ENCODE measurements around the gene CTNND2.
A peak's percentile ranks its signal among the peaks of the same experiment; 100 is the strongest.

CTNND2 gene

DNA sequence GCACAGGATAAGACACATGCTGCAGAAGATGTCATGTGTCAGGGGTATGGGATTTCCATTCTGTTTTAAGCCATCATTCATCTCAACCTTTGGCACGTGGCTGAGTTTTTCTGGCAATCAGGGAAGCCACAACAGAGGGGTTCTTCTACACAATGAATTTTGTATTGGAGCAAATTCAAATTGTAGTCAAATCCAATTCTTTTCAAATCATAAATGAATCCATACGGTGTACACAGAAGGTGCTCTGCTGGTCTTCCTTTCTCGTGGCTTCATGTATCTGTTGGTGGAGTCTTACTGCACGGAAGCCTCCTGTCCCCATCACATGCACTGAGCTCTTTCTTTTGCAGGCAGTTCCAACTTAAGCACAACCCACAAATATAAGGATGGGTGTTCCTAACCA is 706.5 kb downstream of the CTNND2 start:
- no peaks in the 10 kb centered on the region for H3K79me1 ChIP-seq (replicated peaks; ENCODE audit: low read length, poor library complexity, severe bottlenecking)
- H3K4me1 ChIP-seq (ENCODE audit: control insufficient read depth, insufficient read depth, low read depth, low read length), result no peaks in the 10 kb centered on the region
- H2AK5ac ChIP-seq (ENCODE audit: low read length, severe bottlenecking), result no peak overlapping the region
- no peak for DNase-seq
- no peak overlapping the region for H3K18ac ChIP-seq (ENCODE audit: low read depth in 1 of 2, low read length in 2 of 2)
- no peak overlapping the region for H3K27ac ChIP-seq (ENCODE audit: low read length, poor library complexity, severe bottlenecking)
- no peak overlapping the region for H3K4me3 ChIP-seq (ENCODE audit: insufficient read depth in 1 of 2, low read depth in 1 of 2, low read length in 2 of 2)
- WGBS, result 73% methylated on average over 4 of the region's 4 CpGs
- H2BK5ac ChIP-seq (ENCODE audit: low read depth, low read length, poor library complexity, severe bottlenecking), result no peak overlapping the region
- no peak overlapping the region for H3K9ac ChIP-seq (ENCODE audit: low read length)
- no peaks in the 10 kb centered on the region for H3K36me3 ChIP-seq (ENCODE audit: control insufficient read depth in 1 of 2, insufficient read depth in 2 of 2, low read depth in 1 of 2, low read length in 2 of 2)
- no peak overlapping the region for H2BK12ac ChIP-seq (ENCODE audit: low read length in 2 of 2)
- no peak overlapping the region for H4K8ac ChIP-seq (ENCODE audit: low read length)
- H3K9me3 ChIP-seq (ENCODE audit: control insufficient read depth, low read length), result no peaks in the 10 kb centered on the region
- no peak overlapping the region for H3K23ac ChIP-seq (ENCODE audit: low read length in 2 of 2)
- no peak overlapping the region for H2BK120ac ChIP-seq (ENCODE audit: low read depth, low read length)
- H3K4ac ChIP-seq (ENCODE audit: low read depth in 1 of 2, low read length in 2 of 2), result no peak overlapping the region
- H2AFZ ChIP-seq (ENCODE audit: low read depth, low read length), result no peak overlapping the region
- H3K14ac ChIP-seq (ENCODE audit: low read length in 2 of 2), result no peak overlapping the region
- no peak overlapping the region for H2BK15ac ChIP-seq (ENCODE audit: low read depth, poor library complexity, severe bottlenecking)
- H4K91ac ChIP-seq (ENCODE audit: low read length), result no peak overlapping the region
- H3K4me2 ChIP-seq (ENCODE audit: low read length, poor library complexity, severe bottlenecking), result no peak overlapping the region
- H3K27me3 ChIP-seq (ENCODE audit: control insufficient read depth in 1 of 2, insufficient read depth in 1 of 2, low read length in 2 of 2), result no peaks in the 10 kb centered on the region

DNA sequence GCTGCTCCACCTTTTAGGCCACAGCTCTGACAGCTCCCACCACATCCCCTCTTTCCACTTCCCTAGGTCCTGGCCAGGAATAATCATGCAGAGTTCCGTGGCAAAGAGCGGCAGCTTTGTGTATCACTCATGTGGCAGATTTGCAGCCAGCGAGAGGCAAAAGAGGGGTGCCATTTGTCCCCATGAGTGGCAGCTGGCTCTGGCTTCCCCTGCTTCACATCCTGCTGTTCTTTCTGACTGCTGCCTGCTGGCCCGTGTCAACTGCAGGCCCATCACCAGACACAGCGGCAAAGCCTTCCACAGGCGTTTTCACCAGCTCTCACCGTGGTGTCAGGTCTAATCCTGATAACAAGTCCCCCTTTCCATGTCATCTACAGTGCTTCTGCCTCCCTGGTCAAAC is 712.6 kb downstream of the CTNND2 start:
- H3K18ac ChIP-seq (ENCODE audit: low read depth in 1 of 2, low read length in 2 of 2), result no peak overlapping the region
- H4K91ac ChIP-seq (ENCODE audit: low read length), result no peak overlapping the region
- H2AFZ ChIP-seq (ENCODE audit: low read depth, low read length), result no peak overlapping the region
- no peak overlapping the region for H3K9ac ChIP-seq (ENCODE audit: low read length)
- no peak overlapping the region for H3K4me2 ChIP-seq (ENCODE audit: low read length, poor library complexity, severe bottlenecking)
- H3K4ac ChIP-seq (ENCODE audit: low read depth in 1 of 2, low read length in 2 of 2), result no peak overlapping the region
- no peak for DNase-seq
- no peak overlapping the region for H4K8ac ChIP-seq (ENCODE audit: low read length)
- no peak overlapping the region for H2BK15ac ChIP-seq (ENCODE audit: low read depth, poor library complexity, severe bottlenecking)
- no peak overlapping the region for H3K14ac ChIP-seq (ENCODE audit: low read length in 2 of 2)
- no peak overlapping the region for H2BK12ac ChIP-seq (ENCODE audit: low read length in 2 of 2)
- H3K9me3 ChIP-seq (ENCODE audit: control insufficient read depth, low read length), result no peaks in the 10 kb centered on the region
- H3K79me1 ChIP-seq (replicated peaks; ENCODE audit: low read length, poor library complexity, severe bottlenecking), result no peaks in the 10 kb centered on the region
- no peak overlapping the region for H3K27ac ChIP-seq (ENCODE audit: low read length, poor library complexity, severe bottlenecking)
- H3K27me3 ChIP-seq (ENCODE audit: control insufficient read depth in 1 of 2, insufficient read depth in 1 of 2, low read length in 2 of 2), result no peaks in the 10 kb centered on the region
- H3K36me3 ChIP-seq (ENCODE audit: control insufficient read depth in 1 of 2, insufficient read depth in 2 of 2, low read depth in 1 of 2, low read length in 2 of 2), result no peaks in the 10 kb centered on the region
- no peak overlapping the region for H2BK120ac ChIP-seq (ENCODE audit: low read depth, low read length)
- WGBS, result 80% methylated on average over 7 of the region's 7 CpGs
- no peak overlapping the region for H3K4me3 ChIP-seq (ENCODE audit: insufficient read depth in 1 of 2, low read depth in 1 of 2, low read length in 2 of 2)
- no peak overlapping the region for H3K23ac ChIP-seq (ENCODE audit: low read length in 2 of 2)
- no peak overlapping the region for H2BK5ac ChIP-seq (ENCODE audit: low read depth, low read length, poor library complexity, severe bottlenecking)
- no peaks in the 10 kb centered on the region for H3K4me1 ChIP-seq (ENCODE audit: control insufficient read depth, insufficient read depth, low read depth, low read length)
- no peak overlapping the region for H2AK5ac ChIP-seq (ENCODE audit: low read length, severe bottlenecking)

DNA sequence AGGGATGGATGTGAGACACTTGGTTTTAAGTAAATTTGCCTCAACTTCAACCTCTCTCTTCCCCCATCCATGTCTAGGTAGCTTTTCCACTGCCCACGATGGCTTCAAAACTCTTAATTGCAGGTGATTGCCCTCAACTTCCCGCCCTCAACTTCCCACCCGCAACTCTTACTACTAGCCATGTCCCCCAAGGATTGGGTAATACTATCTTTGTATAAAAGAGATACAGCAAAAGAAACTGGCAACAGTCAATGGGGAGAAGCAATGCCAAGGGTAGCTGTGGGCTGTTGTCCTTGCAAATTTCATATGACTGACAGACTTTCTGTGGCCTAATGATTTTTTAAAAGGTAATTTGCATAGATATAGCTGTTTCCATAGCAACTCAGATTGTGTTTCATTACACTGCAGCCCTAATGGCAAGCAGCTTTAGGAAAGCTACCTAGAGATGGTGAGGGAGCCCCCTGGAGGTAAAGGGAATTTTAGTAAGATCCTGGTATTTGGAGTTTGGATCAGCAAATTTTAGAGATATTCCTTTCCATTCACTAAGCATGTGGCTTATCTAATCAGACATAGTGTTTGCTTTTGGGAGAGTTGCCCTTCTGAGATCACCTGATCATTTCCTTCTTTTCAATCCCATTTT is 721.7 kb downstream of the CTNND2 start:
- Histone ChIP-seq H3K27me3 (ENCODE audit: control insufficient read depth in 1 of 2, insufficient read depth in 1 of 2, low read length in 2 of 2) (no peaks in the 10 kb centered on the region), H3K4me1 (ENCODE audit: control insufficient read depth, insufficient read depth, low read depth, low read length) (peaks cover 3% of the 10 kb centered on the region), H3K27ac (ENCODE audit: low read length, poor library complexity, severe bottlenecking) (no peak overlapping the region), H3K18ac (ENCODE audit: low read depth in 1 of 2, low read length in 2 of 2) (no peak overlapping the region), H4K8ac (ENCODE audit: low read length) (no peak overlapping the region), H2BK120ac (ENCODE audit: low read depth, low read length) (no peak overlapping the region), H3K9ac (ENCODE audit: low read length) (peak overlapping the region; percentile 16), H3K4me2 (ENCODE audit: low read length, poor library complexity, severe bottlenecking) (no peak overlapping the region), H2BK12ac (ENCODE audit: low read length in 2 of 2) (no peak overlapping the region), H3K79me1 (replicated peaks; ENCODE audit: low read length, poor library complexity, severe bottlenecking) (no peaks in the 10 kb centered on the region), H3K4ac (ENCODE audit: low read depth in 1 of 2, low read length in 2 of 2) (no peak overlapping the region), H2BK5ac (ENCODE audit: low read depth, low read length, poor library complexity, severe bottlenecking) (no peak overlapping the region), H3K9me3 (ENCODE audit: control insufficient read depth, low read length) (no peaks in the 10 kb centered on the region), H3K4me3 (ENCODE audit: insufficient read depth in 1 of 2, low read depth in 1 of 2, low read length in 2 of 2) (no peak overlapping the region), H2AK5ac (ENCODE audit: low read length, severe bottlenecking) (no peak overlapping the region), H3K23ac (ENCODE audit: low read length in 2 of 2) (no peak overlapping the region), H3K36me3 (ENCODE audit: control insufficient read depth in 1 of 2, insufficient read depth in 2 of 2, low read depth in 1 of 2, low read length in 2 of 2) (no peaks in the 10 kb centered on the region), H2AFZ (ENCODE audit: low read depth, low read length) (no peak overlapping the region), H2BK15ac (ENCODE audit: low read depth, poor library complexity, severe bottlenecking) (no peak overlapping the region), H4K91ac (ENCODE audit: low read length) (no peak overlapping the region), H3K14ac (ENCODE audit: low read length in 2 of 2) (no peak overlapping the region)
- peak; percentile 49 for DNase-seq
- no CpG with 5 or more reads among the region's 3 CpGs for WGBS

DNA sequence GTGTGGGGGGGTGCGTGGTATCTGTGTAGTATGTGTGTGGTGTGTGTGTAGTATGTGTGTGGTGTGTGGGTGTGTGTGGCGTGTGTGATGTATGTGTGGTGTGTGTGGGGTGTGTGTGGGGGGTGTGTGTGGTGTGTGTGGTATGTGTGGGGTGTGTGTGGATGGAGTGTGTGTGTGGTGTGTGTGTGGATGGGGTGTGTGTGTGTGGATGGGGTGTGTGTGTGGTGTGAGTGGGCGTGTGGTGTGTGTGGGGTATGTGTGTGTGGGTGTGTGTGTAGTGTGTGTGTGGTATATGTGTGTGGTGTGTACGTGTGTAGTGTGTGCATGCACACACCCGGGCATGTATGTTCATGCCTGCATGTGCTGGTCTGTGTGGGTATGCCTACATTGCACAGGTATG is 722.3 kb downstream of the CTNND2 start:
- no peak overlapping the region for H2AK5ac ChIP-seq (ENCODE audit: low read length, severe bottlenecking)
- H3K36me3 ChIP-seq (ENCODE audit: control insufficient read depth in 1 of 2, insufficient read depth in 2 of 2, low read depth in 1 of 2, low read length in 2 of 2), result no peaks in the 10 kb centered on the region
- H4K8ac ChIP-seq (ENCODE audit: low read length), result no peak overlapping the region
- no peak overlapping the region for H2BK5ac ChIP-seq (ENCODE audit: low read depth, low read length, poor library complexity, severe bottlenecking)
- 84% methylated on average over 5 of the region's 5 CpGs for WGBS
- H3K9me3 ChIP-seq (ENCODE audit: control insufficient read depth, low read length), result no peaks in the 10 kb centered on the region
- no peak overlapping the region for H4K91ac ChIP-seq (ENCODE audit: low read length)
- H2BK120ac ChIP-seq (ENCODE audit: low read depth, low read length), result no peak overlapping the region
- H2BK12ac ChIP-seq (ENCODE audit: low read length in 2 of 2), result no peak overlapping the region
- no peak overlapping the region for H3K18ac ChIP-seq (ENCODE audit: low read depth in 1 of 2, low read length in 2 of 2)
- no peak overlapping the region for H3K4ac ChIP-seq (ENCODE audit: low read depth in 1 of 2, low read length in 2 of 2)
- peak overlapping the region in 1 of 2 experiments; percentile 53 for H3K14ac ChIP-seq (ENCODE audit: low read length in 2 of 2)
- H2BK15ac ChIP-seq (ENCODE audit: low read depth, poor library complexity, severe bottlenecking), result no peak overlapping the region
- no peak overlapping the region for H3K4me2 ChIP-seq (ENCODE audit: low read length, poor library complexity, severe bottlenecking)
- H3K79me1 ChIP-seq (replicated peaks; ENCODE audit: low read length, poor library complexity, severe bottlenecking), result no peaks in the 10 kb centered on the region
- no peak overlapping the region for H3K9ac ChIP-seq (ENCODE audit: low read length)
- H3K23ac ChIP-seq (ENCODE audit: low read length in 2 of 2), result no peak overlapping the region
- no peaks in the 10 kb centered on the region for H3K27me3 ChIP-seq (ENCODE audit: control insufficient read depth in 1 of 2, insufficient read depth in 1 of 2, low read length in 2 of 2)
- H2AFZ ChIP-seq (ENCODE audit: low read depth, low read length), result no peak overlapping the region
- no peak for DNase-seq
- H3K4me1 ChIP-seq (ENCODE audit: control insufficient read depth, insufficient read depth, low read depth, low read length), result peaks cover 3% of the 10 kb centered on the region
- H3K27ac ChIP-seq (ENCODE audit: low read length, poor library complexity, severe bottlenecking), result no peak overlapping the region
- H3K4me3 ChIP-seq (ENCODE audit: insufficient read depth in 1 of 2, low read depth in 1 of 2, low read length in 2 of 2), result no peak overlapping the region
